ENCODE measurements around the gene OR10X1. TPM values are rescaled to one million over a fixed set of nuclear protein-coding genes. Genes with fewer than 3 reads are reported as not detected.

The OR10X1 gene
- total RNA-seq (2022; extraction: Qiagen RNA extraction; ENCODE audit: low read depth) = not detected in 5 replicates

GRCh38 chr1:158579733-158580132 is at the start of gene OR10X1:
TSS of gene OR10X1 (minus strand) at chr1:158579899. CDS start at chr1:158579899, 0 bp downstream.

DNA sequence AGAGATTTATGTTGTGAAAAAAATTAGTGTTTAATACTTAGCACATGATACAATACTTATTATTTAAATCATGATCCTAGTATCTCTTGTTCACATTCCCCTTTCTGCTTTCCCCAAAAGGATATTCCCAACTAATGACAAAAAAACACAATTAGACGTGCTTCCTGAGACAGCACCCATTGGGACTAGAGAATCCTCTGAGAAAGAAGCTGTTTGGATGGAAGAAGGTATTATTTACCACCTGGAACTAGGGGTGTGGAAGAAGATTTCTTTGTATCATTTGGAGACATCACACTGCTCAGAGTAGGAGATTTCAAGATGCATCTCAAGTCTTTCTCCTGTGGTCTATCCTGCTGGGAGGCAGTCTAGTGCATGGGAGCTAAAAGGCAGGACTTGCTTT is 25.3 kb upstream of the OR10X1 start, which contains the start of gene OR10Z1:
Gene OR10Z1, plus strand, starts transcription at position 301 of the 400 bp plus-strand sequence. CDS start 1,171 bp downstream, outside the sequence.

GRCh38 chr1:158570480-158570879 is 9.2 kb downstream of the OR10X1 start, which contains the start of gene OR6P1:
TSS of gene OR6P1 (minus strand) at chr1:158570580. CDS start at chr1:158563604, 6,976 bp downstream.

DNA sequence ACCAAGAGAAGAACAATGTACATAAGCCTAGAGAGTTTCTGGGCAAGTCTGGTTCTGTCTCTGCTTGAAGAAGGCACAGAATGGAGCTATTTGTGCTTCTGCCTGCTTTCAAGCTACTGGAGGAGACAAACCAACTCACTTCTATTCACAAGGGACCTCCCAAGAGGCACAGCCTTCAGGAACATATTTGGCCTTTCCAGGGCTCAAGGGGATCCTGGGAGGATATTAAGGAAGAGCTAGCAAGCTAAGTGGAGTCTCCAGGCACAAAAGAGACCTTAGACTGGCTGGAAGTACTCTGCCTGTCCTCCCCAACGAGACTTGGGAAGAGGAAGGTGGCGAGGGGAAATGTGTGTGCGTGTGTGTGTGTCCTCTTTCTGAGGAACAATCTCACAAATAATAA is 25.3 kb downstream of the OR10X1 start, which contains the start of gene OR6Y1:
Gene OR6Y1, minus strand, starts transcription at position 54 of the 400 bp plus-strand sequence. CDS start 6,300 bp downstream, outside the sequence.

Other genes starting within 250 kb of the OR10X1 start
- gene CD1B, start 248.4 kb downstream of the OR10X1 start, total RNA-seq (2022; extraction: Qiagen RNA extraction; ENCODE audit: low read depth) = not detected in 5 replicates
- gene CD1E, start 226.0 kb downstream of the OR10X1 start, total RNA-seq (2022; extraction: Qiagen RNA extraction; ENCODE audit: low read depth) = not detected in 5 replicates
- gene OR10T2, start 180.4 kb downstream of the OR10X1 start, total RNA-seq (2022; extraction: Qiagen RNA extraction; ENCODE audit: low read depth) = not detected in 5 replicates
- not detected in 5 replicates for gene OR10K2, start 153.7 kb downstream of the OR10X1 start, total RNA-seq (2022; extraction: Qiagen RNA extraction; ENCODE audit: low read depth)
- gene OR10K1, start 118.1 kb downstream of the OR10X1 start, total RNA-seq (2022; extraction: Qiagen RNA extraction; ENCODE audit: low read depth) = not detected in 5 replicates
- not detected in 5 replicates for gene OR10R2, start 107.7 kb downstream of the OR10X1 start, total RNA-seq (2022; extraction: Qiagen RNA extraction; ENCODE audit: low read depth)
- not detected in 5 replicates for gene OR6Y1, start 25.5 kb downstream of the OR10X1 start, total RNA-seq (2022; extraction: Qiagen RNA extraction; ENCODE audit: low read depth)
- not detected in 5 replicates for gene OR6P1, start 9.3 kb downstream of the OR10X1 start, total RNA-seq (2022; extraction: Qiagen RNA extraction; ENCODE audit: low read depth)
- not detected in 5 replicates for gene OR10Z1, start 25.4 kb upstream of the OR10X1 start, total RNA-seq (2022; extraction: Qiagen RNA extraction; ENCODE audit: low read depth)
- gene SPTA1, start 106.8 kb upstream of the OR10X1 start, total RNA-seq (2022; extraction: Qiagen RNA extraction; ENCODE audit: low read depth) = not detected in 5 replicates
- gene OR6K2, start 120.8 kb upstream of the OR10X1 start, total RNA-seq (2022; extraction: Qiagen RNA extraction; ENCODE audit: low read depth) = not detected in 5 replicates
- gene OR6K3, start 140.8 kb upstream of the OR10X1 start, total RNA-seq (2022; extraction: Qiagen RNA extraction; ENCODE audit: low read depth) = not detected in 5 replicates
- not detected in 5 replicates for gene OR6K6, start 174.8 kb upstream of the OR10X1 start, total RNA-seq (2022; extraction: Qiagen RNA extraction; ENCODE audit: low read depth)
- gene OR6N1, start 192.3 kb upstream of the OR10X1 start, total RNA-seq (2022; extraction: Qiagen RNA extraction; ENCODE audit: low read depth) = not detected in 5 replicates
- not detected in 5 replicates for gene OR6N2, start 201.3 kb upstream of the OR10X1 start, total RNA-seq (2022; extraction: Qiagen RNA extraction; ENCODE audit: low read depth)